K562 (cell line): ENCODE measurements around the gene DYNLT4. TPM values are rescaled to one million over a fixed set of nuclear protein-coding genes. Genes with fewer than 3 reads are reported as not detected.

Experiments used
- CBFA2T3 ChIP-seq: fragments of 450-650 bp; IDR thresholded peaks from 2 replicates; pipeline ENCODE4 v1.6.1; 2017
- CREB3 ChIP-seq: fragments of 450-650 bp; conservative IDR thresholded peaks from 2 replicates; pipeline ENCODE4 v1.6.1; 2016; ENCODE audit warnings: missing genetic modification characterization, low read depth, mild to moderate bottlenecking, missing compliant biosample characterization, moderate library complexity
- ILF3 ChIP-seq: fragments of 450-650 bp; IDR thresholded peaks from 2 replicates; pipeline ENCODE4 v1.6.1; 2018; ENCODE audit warnings: antibody characterized with exemption, mild to moderate bottlenecking, moderate library complexity, borderline replicate concordance
- MXI1 ChIP-seq: IDR thresholded peaks from 2 replicates; pipeline ENCODE4 v1.6.1; 2011; ENCODE audit warnings: low read depth, mild to moderate bottlenecking, improper control_type of control experiment, low read length
- POLR2B ChIP-seq: fragments of 450-650 bp; IDR thresholded peaks from 2 replicates; pipeline ENCODE4 v1.6.1; 2018; ENCODE audit warnings: low read depth; ENCODE audit not compliant: partially characterized antibody
- PURB ChIP-seq: sonication (generic); formaldehyde crosslinking; IDR thresholded peaks from 2 replicates; pipeline ENCODE4 v1.9.0; 2021; ENCODE audit warnings: low read depth, mild to moderate bottlenecking, missing genetic modification reagents
- RNF2 ChIP-seq: sonication (generic); IDR thresholded peaks from 2 replicates; pipeline ENCODE4 v1.6.1; 2016
- SAP30 ChIP-seq: fragments of 200-600 bp; sonication (generic); IDR thresholded peaks from 2 replicates; pipeline ENCODE4 v1.6.1; 2012; ENCODE audit warnings: borderline replicate concordance, low read depth, mild to moderate bottlenecking, moderate library complexity, low read length, control low read depth, inconsistent platforms; ENCODE audit not compliant: insufficient read depth, poor library complexity, severe bottlenecking
- TCF15 ChIP-seq: fragments of 250-450 bp; sonication (Bioruptor Pico); IDR thresholded peaks from 2 replicates; pipeline ENCODE4 v1.8.0; 2022; ENCODE audit warnings: moderate library complexity, mild to moderate bottlenecking, inconsistent platforms
- ZKSCAN1 ChIP-seq: fragments of 150-350 bp; IDR thresholded peaks from 2 replicates; pipeline ENCODE4 v1.6.1; 2016; ENCODE audit warnings: low read depth, low read length
- ZNF134 ChIP-seq: fragments of 250-450 bp; sonication (Bioruptor Pico); conservative IDR thresholded peaks from 2 replicates; pipeline ENCODE4 v1.4.0; 2020
- ZNF239 ChIP-seq: fragments of 250-450 bp; sonication (Bioruptor Pico); IDR thresholded peaks from 2 replicates; pipeline ENCODE4 v1.4.0; 2020; ENCODE audit warnings: mild to moderate bottlenecking
- ZNF407 ChIP-seq: fragments of 450-650 bp; IDR thresholded peaks from 2 replicates; pipeline ENCODE4 v1.6.1; 2016; ENCODE audit warnings: low read depth
- ZNF518B ChIP-seq: fragments of 250-450 bp; sonication (Bioruptor Pico); IDR thresholded peaks from 2 replicates; pipeline ENCODE4 v1.5.0; 2021; ENCODE audit warnings: mild to moderate bottlenecking, moderate library complexity
- polyA plus RNA-seq, 8 experiments: library from polyadenylated mRNA; depleted of rRNA in 4 of 8; stranded (reverse) in 5 of 8; unstranded in 3 of 8; fragments of >200 nt; fragmentation: Nextera tagmentation in 2 of 8; fragmentation: Illumina TruSeq in 1 of 8; extraction: Ambion mirVana in 2 of 8; extraction: Trizol in 1 of 8; gene quantifications; 2 replicates each; pipeline versions ENCODE4 v1.2.1 to v1.2.3, GENCODE V29; 2011 to 2014; ENCODE audit warnings: inconsistent platforms in 1 of 8, missing spikeins in 1 of 8
- total RNA-seq, 7 experiments: library from RNA; depleted of rRNA in 6 of 7; stranded (reverse); fragments of >200 nt in 6 of 7; fragmentation: Illumina TruSeq in 2 of 7; extraction: Trizol in 2 of 7; gene quantifications; 2 replicates each; pipeline versions ENCODE4 v1.2.1 to v1.2.3, GENCODE V29; 2011 to 2021; ENCODE audit warnings: low replicate concordance in 1 of 7

DYNLT4 gene
- total and polyA plus RNA-seq, 9 of the 15 experiments (the other 6 are each of a cell fraction or from before 2014, with no cell fraction given), result 0.29 to 0.73 TPM; not detected in 7

GRCh38 chr1:44790968-44791801 is 16.0 kb downstream of the DYNLT4 start (continued):
- TF ChIP-seq ZNF407 (no peak), PURB (CRISPR knock-in tag) (no peak), MXI1 (no peak), RNF2 (no peak), ZNF239 (CRISPR knock-in tag) (no peak), CREB3 (tag) (no peak), ZNF518B (CRISPR knock-in tag) (no peak), POLR2B (no peak), CBFA2T3 (peak; percentile 59), SAP30 (no peak), TCF15 (CRISPR knock-in tag) (no peak), ILF3 (no peak), ZNF134 (CRISPR knock-in tag) (no peak), ZKSCAN1 (no peak)
